GM23338 (cell line): ENCODE results near the gene APOL4. TPM values are rescaled to one million over a fixed set of nuclear protein-coding genes. Genes with fewer than 3 reads are reported as not detected.

Experiments
- ATAC-seq: fragments of 200-7000 bp; cut with Tn5 transposase; 3 replicates; pipeline ENCODE4 v1.9.1; 2020
- DNase-seq: peaks from one replicate; pipeline ENCODE4 v3.0.0-alpha.2; 2015; ENCODE audit warnings: low spot score
- H2AFZ ChIP-seq: fragments of 200-600 bp; sonication (generic); 2 replicates; pipeline ENCODE4 v1.8.0; 2016; ENCODE audit warnings: antibody characterized with exemption, mild to moderate bottlenecking, moderate library complexity
- H3F3A ChIP-seq: fragments of 200-600 bp; sonication (generic); replicated peaks from 2 replicates; pipeline ENCODE4 v1.8.0; 2017; ENCODE audit warnings: antibody characterized with exemption, mixed run types, low read depth
- H3K27ac ChIP-seq: fragments of 200-600 bp; sonication (generic); 2 replicates; pipeline ENCODE4 v1.6.1; 2016; ENCODE audit warnings: low read depth
- H3K27me3 ChIP-seq: fragments of 200-600 bp; sonication (generic); 2 replicates; pipeline ENCODE4 v1.8.0; 2016; ENCODE audit warnings: mild to moderate bottlenecking, mixed run types, moderate library complexity; ENCODE audit not compliant: insufficient read depth
- H3K36me3 ChIP-seq: fragments of 200-600 bp; sonication (generic); 2 replicates; pipeline ENCODE4 v1.8.0; 2016; ENCODE audit warnings: mild to moderate bottlenecking; ENCODE audit not compliant: insufficient read depth
- H3K4me1 ChIP-seq: fragments of 200-600 bp; sonication (generic); 2 replicates; pipeline ENCODE4 v1.8.0; 2016; ENCODE audit warnings: mild to moderate bottlenecking, moderate library complexity; ENCODE audit not compliant: insufficient read depth
- H3K4me2 ChIP-seq: fragments of 200-600 bp; sonication (generic); 2 replicates; pipeline ENCODE4 v1.7.1; 2017; ENCODE audit warnings: mixed run types
- H3K4me3 ChIP-seq: fragments of 200-600 bp; sonication (generic); 2 replicates; pipeline ENCODE4 v1.6.1; 2016; ENCODE audit warnings: mixed run types
- H3K79me2 ChIP-seq: fragments of 200-600 bp; sonication (generic); replicated peaks from 2 replicates; pipeline ENCODE4 v1.8.0; 2017; ENCODE audit warnings: mild to moderate bottlenecking; ENCODE audit not compliant: insufficient read depth
- H3K9me2 ChIP-seq: fragments of 200-600 bp; sonication (generic); 2 replicates; pipeline ENCODE4 v1.8.0; 2017; ENCODE audit not compliant: insufficient read depth
- H4K20me1 ChIP-seq: fragments of 200-600 bp; sonication (generic); replicated peaks from 2 replicates; pipeline ENCODE4 v1.8.0; 2017; ENCODE audit warnings: mild to moderate bottlenecking; ENCODE audit not compliant: insufficient read depth
- H3K27ac Mint-ChIP-seq: 2 replicates; pipeline ENCODE4 v1.8.0; 2020; ENCODE audit warnings: inconsistent platforms, mild to moderate bottlenecking, moderate library complexity, mixed read lengths
- H3K27me3 Mint-ChIP-seq: 3 replicates; pipeline ENCODE4 v1.8.0; 2022; ENCODE audit warnings: low read depth, mild to moderate bottlenecking, moderate library complexity, mixed read lengths, inconsistent platforms; ENCODE audit not compliant: insufficient read depth, poor library complexity
- H3K36me3 Mint-ChIP-seq: 3 replicates; pipeline ENCODE4 v1.8.0; 2021; ENCODE audit warnings: low read depth, mild to moderate bottlenecking, inconsistent platforms, moderate library complexity, mixed read lengths
- H3K4me1 Mint-ChIP-seq: 3 replicates; pipeline ENCODE4 v1.8.0; 2020; ENCODE audit warnings: mild to moderate bottlenecking, inconsistent platforms, mixed read lengths
- H3K4me3 Mint-ChIP-seq: 3 replicates; pipeline ENCODE4 v1.8.0; 2021; ENCODE audit warnings: moderate library complexity, mild to moderate bottlenecking, inconsistent platforms, mixed read lengths
- H3K9me3 Mint-ChIP-seq: 3 replicates; pipeline ENCODE4 v1.8.0; 2020; ENCODE audit warnings: moderate library complexity, mild to moderate bottlenecking, inconsistent platforms, mixed read lengths
- CREB1 ChIP-seq: fragments of 250-450 bp; sonication (Bioruptor Pico); IDR thresholded peaks from 2 replicates; pipeline ENCODE4 v1.5.0; 2020; ENCODE audit warnings: low read depth, mild to moderate bottlenecking, moderate library complexity
- EZH2 ChIP-seq: fragments of 200-600 bp; sonication (generic); IDR thresholded peaks from one replicate; pipeline ENCODE4 v1.8.0; 2017; ENCODE audit warnings: antibody characterized with exemption, mild to moderate bottlenecking, low read depth; ENCODE audit not compliant: unreplicated experiment
- EZH2phosphoT487 ChIP-seq: fragments of 200-600 bp; sonication (generic); IDR thresholded peaks from one replicate; pipeline ENCODE4 v1.8.1; 2018; ENCODE audit warnings: antibody characterized with exemption; ENCODE audit not compliant: unreplicated experiment
- JUNB ChIP-seq: IDR thresholded peaks from one replicate; pipeline ENCODE4 v1.6.1; 2016; ENCODE audit warnings: antibody characterized with exemption; ENCODE audit not compliant: unreplicated experiment
- NANOG ChIP-seq: IDR thresholded peaks from 2 replicates; pipeline ENCODE4 v1.6.1; 2016; ENCODE audit warnings: antibody characterized with exemption, borderline replicate concordance
- POLR2AphosphoS5 ChIP-seq: IDR thresholded peaks from 2 replicates; pipeline ENCODE4 v1.6.1; 2016; ENCODE audit warnings: antibody characterized with exemption, low read depth
- STAT1 ChIP-seq: IDR thresholded peaks from one replicate; pipeline ENCODE4 v1.6.1; 2016; ENCODE audit warnings: antibody characterized with exemption; ENCODE audit not compliant: unreplicated experiment
- ZNF114 ChIP-seq: fragments of 250-450 bp; sonication (Bioruptor Pico); IDR thresholded peaks from 2 replicates; pipeline ENCODE4 v1.5.0; 2020; ENCODE audit warnings: mild to moderate bottlenecking, moderate library complexity
- ZNF331 ChIP-seq: fragments of 250-450 bp; sonication (Bioruptor Pico); IDR thresholded peaks from 2 replicates; pipeline ENCODE4 v1.5.0; 2020; ENCODE audit warnings: low read depth, mild to moderate bottlenecking, moderate library complexity
- polyA plus RNA-seq: library from polyadenylated mRNA; unstranded; fragments of >200 nt; fragmentation: Nextera tagmentation; extraction: Ambion mirVana; gene quantifications from 2 replicates; pipeline ENCODE4 v1.2.1, GENCODE V29; 2016
- total RNA-seq: library from RNA; depleted of rRNA; stranded (reverse); fragments of >200 nt; shearing (Covaris generic); gene quantifications from 2 replicates; pipeline ENCODE4 v1.2.3, GENCODE V29; 2014
- TF ChIP-seq, protein P1 (sequence below), 2 experiments: fragments of 200-600 bp in 1 of 2; sonication (generic) in 1 of 2; conservative IDR thresholded peaks; 2 replicates each; pipeline versions ENCODE4 v1.5.1 to v1.6.1; 2016 to 2017; ENCODE audit warnings: antibody characterized with exemption in 2 of 2, low read depth in 2 of 2, mild to moderate bottlenecking in 2 of 2, moderate library complexity in 1 of 2
- TF ChIP-seq, protein P2 (sequence below): IDR thresholded peaks from 2 replicates; pipeline ENCODE4 v1.6.1; 2016; ENCODE audit warnings: antibody characterized with exemption
- TF ChIP-seq, protein P3 (sequence below): fragments of 250-450 bp; sonication (Bioruptor Pico); IDR thresholded peaks from 2 replicates; pipeline ENCODE4 v1.5.0; 2020; ENCODE audit warnings: mild to moderate bottlenecking, moderate library complexity
- TF ChIP-seq, protein P4 (sequence below): IDR thresholded peaks from one replicate; pipeline ENCODE4 v1.6.1; 2018; ENCODE audit warnings: antibody characterized with exemption; ENCODE audit not compliant: unreplicated experiment

The APOL4 gene
- total and polyA plus RNA-seq, 2 experiments from 2014 or later: not detected

GRCh38 chr22:36196254-36197064 is 5.2 kb downstream of the APOL4 start:
- ATAC-seq: no peak
- H3K4me2 ChIP-seq: peak overlapping the region; percentile 79
- H3K4me1 Mint-ChIP-seq: peaks cover 50% of the 10 kb centered on the region

More at GRCh38 chr22:36196254-36197064, 5.2 kb downstream of the APOL4 start:
- Histone ChIP-seq H3K27ac (no peak overlapping the region), H4K20me1 (no peaks in the 10 kb centered on the region), H3K9me2 (no peaks in the 10 kb centered on the region), H2AFZ (peak overlapping the region; percentile 94), H3K79me2 (no peaks in the 10 kb centered on the region), H3F3A (no peaks in the 10 kb centered on the region), H3K4me1 (peaks cover 17% of the 10 kb centered on the region), H3K4me3 (no peak overlapping the region), H3K27me3 (no peaks in the 10 kb centered on the region), H3K36me3 (no peaks in the 10 kb centered on the region; the same call in 1 of the 2 replicates)
- no peak for DNase-seq
- TF ChIP-seq, protein P1, sequence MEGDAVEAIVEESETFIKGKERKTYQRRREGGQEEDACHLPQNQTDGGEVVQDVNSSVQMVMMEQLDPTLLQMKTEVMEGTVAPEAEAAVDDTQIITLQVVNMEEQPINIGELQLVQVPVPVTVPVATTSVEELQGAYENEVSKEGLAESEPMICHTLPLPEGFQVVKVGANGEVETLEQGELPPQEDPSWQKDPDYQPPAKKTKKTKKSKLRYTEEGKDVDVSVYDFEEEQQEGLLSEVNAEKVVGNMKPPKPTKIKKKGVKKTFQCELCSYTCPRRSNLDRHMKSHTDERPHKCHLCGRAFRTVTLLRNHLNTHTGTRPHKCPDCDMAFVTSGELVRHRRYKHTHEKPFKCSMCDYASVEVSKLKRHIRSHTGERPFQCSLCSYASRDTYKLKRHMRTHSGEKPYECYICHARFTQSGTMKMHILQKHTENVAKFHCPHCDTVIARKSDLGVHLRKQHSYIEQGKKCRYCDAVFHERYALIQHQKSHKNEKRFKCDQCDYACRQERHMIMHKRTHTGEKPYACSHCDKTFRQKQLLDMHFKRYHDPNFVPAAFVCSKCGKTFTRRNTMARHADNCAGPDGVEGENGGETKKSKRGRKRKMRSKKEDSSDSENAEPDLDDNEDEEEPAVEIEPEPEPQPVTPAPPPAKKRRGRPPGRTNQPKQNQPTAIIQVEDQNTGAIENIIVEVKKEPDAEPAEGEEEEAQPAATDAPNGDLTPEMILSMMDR (conservative IDR thresholded peaks at IDR 0.05; ENCODE audit: low read depth in 2 of 2): no peak
- TF ChIP-seq NANOG: no peak
- no peak for TF ChIP-seq CREB1 (CRISPR knock-in tag)
- no peak for TF ChIP-seq EZH2phosphoT487
- TF ChIP-seq, protein P2, sequence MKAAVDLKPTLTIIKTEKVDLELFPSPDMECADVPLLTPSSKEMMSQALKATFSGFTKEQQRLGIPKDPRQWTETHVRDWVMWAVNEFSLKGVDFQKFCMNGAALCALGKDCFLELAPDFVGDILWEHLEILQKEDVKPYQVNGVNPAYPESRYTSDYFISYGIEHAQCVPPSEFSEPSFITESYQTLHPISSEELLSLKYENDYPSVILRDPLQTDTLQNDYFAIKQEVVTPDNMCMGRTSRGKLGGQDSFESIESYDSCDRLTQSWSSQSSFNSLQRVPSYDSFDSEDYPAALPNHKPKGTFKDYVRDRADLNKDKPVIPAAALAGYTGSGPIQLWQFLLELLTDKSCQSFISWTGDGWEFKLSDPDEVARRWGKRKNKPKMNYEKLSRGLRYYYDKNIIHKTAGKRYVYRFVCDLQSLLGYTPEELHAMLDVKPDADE: no peak
- TF ChIP-seq, protein P3, sequence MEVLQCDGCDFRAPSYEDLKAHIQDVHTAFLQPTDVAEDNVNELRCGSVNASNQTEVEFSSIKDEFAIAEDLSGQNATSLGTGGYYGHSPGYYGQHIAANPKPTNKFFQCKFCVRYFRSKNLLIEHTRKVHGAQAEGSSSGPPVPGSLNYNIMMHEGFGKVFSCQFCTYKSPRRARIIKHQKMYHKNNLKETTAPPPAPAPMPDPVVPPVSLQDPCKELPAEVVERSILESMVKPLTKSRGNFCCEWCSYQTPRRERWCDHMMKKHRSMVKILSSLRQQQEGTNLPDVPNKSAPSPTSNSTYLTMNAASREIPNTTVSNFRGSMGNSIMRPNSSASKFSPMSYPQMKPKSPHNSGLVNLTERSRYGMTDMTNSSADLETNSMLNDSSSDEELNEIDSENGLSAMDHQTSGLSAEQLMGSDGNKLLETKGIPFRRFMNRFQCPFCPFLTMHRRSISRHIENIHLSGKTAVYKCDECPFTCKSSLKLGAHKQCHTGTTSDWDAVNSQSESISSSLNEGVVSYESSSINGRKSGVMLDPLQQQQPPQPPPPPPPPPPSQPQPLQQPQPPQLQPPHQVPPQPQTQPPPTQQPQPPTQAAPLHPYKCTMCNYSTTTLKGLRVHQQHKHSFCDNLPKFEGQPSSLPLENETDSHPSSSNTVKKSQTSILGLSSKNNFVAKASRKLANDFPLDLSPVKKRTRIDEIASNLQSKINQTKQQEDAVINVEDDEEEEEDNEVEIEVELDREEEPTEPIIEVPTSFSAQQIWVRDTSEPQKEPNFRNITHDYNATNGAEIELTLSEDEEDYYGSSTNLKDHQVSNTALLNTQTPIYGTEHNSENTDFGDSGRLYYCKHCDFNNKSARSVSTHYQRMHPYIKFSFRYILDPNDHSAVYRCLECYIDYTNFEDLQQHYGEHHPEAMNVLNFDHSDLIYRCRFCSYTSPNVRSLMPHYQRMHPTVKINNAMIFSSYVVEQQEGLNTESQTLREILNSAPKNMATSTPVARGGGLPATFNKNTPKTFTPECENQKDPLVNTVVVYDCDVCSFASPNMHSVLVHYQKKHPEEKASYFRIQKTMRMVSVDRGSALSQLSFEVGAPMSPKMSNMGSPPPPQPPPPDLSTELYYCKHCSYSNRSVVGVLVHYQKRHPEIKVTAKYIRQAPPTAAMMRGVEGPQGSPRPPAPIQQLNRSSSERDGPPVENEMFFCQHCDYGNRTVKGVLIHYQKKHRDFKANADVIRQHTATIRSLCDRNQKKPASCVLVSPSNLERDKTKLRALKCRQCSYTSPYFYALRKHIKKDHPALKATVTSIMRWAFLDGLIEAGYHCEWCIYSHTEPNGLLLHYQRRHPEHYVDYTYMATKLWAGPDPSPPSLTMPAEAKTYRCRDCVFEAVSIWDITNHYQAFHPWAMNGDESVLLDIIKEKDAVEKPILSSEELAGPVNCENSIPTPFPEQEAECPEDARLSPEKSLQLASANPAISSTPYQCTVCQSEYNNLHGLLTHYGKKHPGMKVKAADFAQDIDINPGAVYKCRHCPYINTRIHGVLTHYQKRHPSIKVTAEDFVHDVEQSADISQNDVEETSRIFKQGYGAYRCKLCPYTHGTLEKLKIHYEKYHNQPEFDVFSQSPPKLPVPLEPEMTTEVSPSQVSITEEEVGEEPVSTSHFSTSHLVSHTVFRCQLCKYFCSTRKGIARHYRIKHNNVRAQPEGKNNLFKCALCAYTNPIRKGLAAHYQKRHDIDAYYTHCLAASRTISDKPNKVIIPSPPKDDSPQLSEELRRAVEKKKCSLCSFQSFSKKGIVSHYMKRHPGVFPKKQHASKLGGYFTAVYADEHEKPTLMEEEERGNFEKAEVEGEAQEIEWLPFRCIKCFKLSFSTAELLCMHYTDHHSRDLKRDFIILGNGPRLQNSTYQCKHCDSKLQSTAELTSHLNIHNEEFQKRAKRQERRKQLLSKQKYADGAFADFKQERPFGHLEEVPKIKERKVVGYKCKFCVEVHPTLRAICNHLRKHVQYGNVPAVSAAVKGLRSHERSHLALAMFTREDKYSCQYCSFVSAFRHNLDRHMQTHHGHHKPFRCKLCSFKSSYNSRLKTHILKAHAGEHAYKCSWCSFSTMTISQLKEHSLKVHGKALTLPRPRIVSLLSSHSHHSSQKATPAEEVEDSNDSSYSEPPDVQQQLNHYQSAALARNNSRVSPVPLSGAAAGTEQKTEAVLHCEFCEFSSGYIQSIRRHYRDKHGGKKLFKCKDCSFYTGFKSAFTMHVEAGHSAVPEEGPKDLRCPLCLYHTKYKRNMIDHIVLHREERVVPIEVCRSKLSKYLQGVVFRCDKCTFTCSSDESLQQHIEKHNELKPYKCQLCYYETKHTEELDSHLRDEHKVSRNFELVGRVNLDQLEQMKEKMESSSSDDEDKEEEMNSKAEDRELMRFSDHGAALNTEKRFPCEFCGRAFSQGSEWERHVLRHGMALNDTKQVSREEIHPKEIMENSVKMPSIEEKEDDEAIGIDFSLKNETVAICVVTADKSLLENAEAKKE (CRISPR knock-in tag): no peak
- TF ChIP-seq POLR2AphosphoS5: no peak
- no peak for TF ChIP-seq JUNB
- TF ChIP-seq ZNF331 (CRISPR knock-in tag): no peak
- no peak for TF ChIP-seq STAT1
- TF ChIP-seq, protein P4, sequence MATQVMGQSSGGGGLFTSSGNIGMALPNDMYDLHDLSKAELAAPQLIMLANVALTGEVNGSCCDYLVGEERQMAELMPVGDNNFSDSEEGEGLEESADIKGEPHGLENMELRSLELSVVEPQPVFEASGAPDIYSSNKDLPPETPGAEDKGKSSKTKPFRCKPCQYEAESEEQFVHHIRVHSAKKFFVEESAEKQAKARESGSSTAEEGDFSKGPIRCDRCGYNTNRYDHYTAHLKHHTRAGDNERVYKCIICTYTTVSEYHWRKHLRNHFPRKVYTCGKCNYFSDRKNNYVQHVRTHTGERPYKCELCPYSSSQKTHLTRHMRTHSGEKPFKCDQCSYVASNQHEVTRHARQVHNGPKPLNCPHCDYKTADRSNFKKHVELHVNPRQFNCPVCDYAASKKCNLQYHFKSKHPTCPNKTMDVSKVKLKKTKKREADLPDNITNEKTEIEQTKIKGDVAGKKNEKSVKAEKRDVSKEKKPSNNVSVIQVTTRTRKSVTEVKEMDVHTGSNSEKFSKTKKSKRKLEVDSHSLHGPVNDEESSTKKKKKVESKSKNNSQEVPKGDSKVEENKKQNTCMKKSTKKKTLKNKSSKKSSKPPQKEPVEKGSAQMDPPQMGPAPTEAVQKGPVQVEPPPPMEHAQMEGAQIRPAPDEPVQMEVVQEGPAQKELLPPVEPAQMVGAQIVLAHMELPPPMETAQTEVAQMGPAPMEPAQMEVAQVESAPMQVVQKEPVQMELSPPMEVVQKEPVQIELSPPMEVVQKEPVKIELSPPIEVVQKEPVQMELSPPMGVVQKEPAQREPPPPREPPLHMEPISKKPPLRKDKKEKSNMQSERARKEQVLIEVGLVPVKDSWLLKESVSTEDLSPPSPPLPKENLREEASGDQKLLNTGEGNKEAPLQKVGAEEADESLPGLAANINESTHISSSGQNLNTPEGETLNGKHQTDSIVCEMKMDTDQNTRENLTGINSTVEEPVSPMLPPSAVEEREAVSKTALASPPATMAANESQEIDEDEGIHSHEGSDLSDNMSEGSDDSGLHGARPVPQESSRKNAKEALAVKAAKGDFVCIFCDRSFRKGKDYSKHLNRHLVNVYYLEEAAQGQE: no peak
- no peak for TF ChIP-seq ZNF114 (CRISPR knock-in tag)
- TF ChIP-seq EZH2: no peak
- Mint-ChIP-seq H3K4me3 (peak overlapping the region; percentile 23; the same call in 2 of the 3 replicates), H3K36me3 (peaks cover under 1% of the 10 kb centered on the region; the same call in 2 of the 3 replicates), H3K9me3 (no peaks in the 10 kb centered on the region; the same call in 2 of the 3 replicates), H3K27me3 (peaks cover 16% of the 10 kb centered on the region), H3K27ac (no peak overlapping the region)
